Measurements from ENCODE around the gene USP2.

USP2 gene

GRCh38 chr11:119323532-119324033, 57.9 kb downstream of the USP2 start:
- peak; percentile 62 to 76 (median 70) for DNase-seq (ENCODE audit: low read depth in 3 of 3)

GRCh38 chr11:119322921-119323531, 58.5 kb downstream of the USP2 start:
- no peak for DNase-seq (ENCODE audit: low read depth in 3 of 3)

- no peak for DNase-seq (ENCODE audit: low read depth in 3 of 3)
These were observed 59.1 kb downstream of the USP2 start for GRCh38 chr11:119322360-119322739.

- no peak for DNase-seq (ENCODE audit: low read depth in 3 of 3)
These were observed 60.5 kb downstream of the USP2 start for GRCh38 chr11:119320776-119321524.

- no peak for DNase-seq (ENCODE audit: low read depth in 3 of 3)
These were observed 61.2 kb downstream of the USP2 start for GRCh38 chr11:119320240-119320775.

- DNase-seq (ENCODE audit: low read depth in 3 of 3) = no peak
These were observed 61.7 kb downstream of the USP2 start for GRCh38 chr11:119319700-119320239.

GRCh38 chr11:119319136-119319699, 62.3 kb downstream of the USP2 start:
- DNase-seq (ENCODE audit: low read depth in 3 of 3) = no peak

GRCh38 chr11:119318240-119319135, 63.0 kb downstream of the USP2 start:
- DNase-seq (ENCODE audit: low read depth in 3 of 3) = no peak

GRCh38 chr11:119317592-119318239, 63.8 kb downstream of the USP2 start:
- no peak for DNase-seq (ENCODE audit: low read depth in 3 of 3)

- DNase-seq (ENCODE audit: low read depth in 3 of 3) = no peak
These were observed 64.5 kb downstream of the USP2 start, which contains the start of gene MCAM for GRCh38 chr11:119316729-119317591. TSS of gene MCAM (minus strand) at chr11:119317130. CDS start at chr11:119317101, 29 bp downstream.

GRCh38 chr11:119316016-119316728, 65.3 kb downstream of the USP2 start:
- DNase-seq (ENCODE audit: low read depth in 3 of 3) = no peak

- no peak for DNase-seq (ENCODE audit: low read depth in 3 of 3)
These were observed 66.1 kb downstream of the USP2 start for GRCh38 chr11:119315131-119316015.

GRCh38 chr11:119314726-119315125, 66.8 kb downstream of the USP2 start:
- DNase-seq (ENCODE audit: low read depth in 3 of 3) = no peak

GRCh38 chr11:119310682-119311052, 70.8 kb downstream of the USP2 start:
- no peak for DNase-seq (ENCODE audit: low read depth in 3 of 3)

- no peak for DNase-seq (ENCODE audit: low read depth in 3 of 3)
These were observed 71.4 kb downstream of the USP2 start for GRCh38 chr11:119309953-119310681.

GRCh38 chr11:119309411-119309810, 72.1 kb downstream of the USP2 start:
- DNase-seq (ENCODE audit: low read depth in 3 of 3) = no peak

- no peak for DNase-seq (ENCODE audit: low read depth in 3 of 3)
These were observed 73.5 kb downstream of the USP2 start for GRCh38 chr11:119307974-119308373.
